SU-DHL-6 (cell line): ENCODE data around the gene TP53BP2.

Experiments
- H2AFZ ChIP-seq: fragments of 200-600 bp; sonication (generic); 2 replicates; pipeline ENCODE4 v1.6.1; 2014; ENCODE audit warnings: low read depth, mild to moderate bottlenecking, moderate library complexity, mixed read lengths, antibody characterized with exemption, low read length; ENCODE audit not compliant: severe bottlenecking
- H3F3A ChIP-seq: fragments of 200-600 bp; shearing (Covaris generic); 2 replicates; pipeline ENCODE4 v1.6.0; 2016; ENCODE audit warnings: antibody characterized with exemption, mild to moderate bottlenecking; ENCODE audit not compliant: insufficient read depth
- H3K27ac ChIP-seq: fragments of 200-600 bp; sonication (generic); 2 replicates; pipeline ENCODE4 v1.5.1; 2016; ENCODE audit warnings: low read depth, mild to moderate bottlenecking, low read length, moderate library complexity, mixed read lengths
- H3K27me3 ChIP-seq: fragments of 200-600 bp; sonication (generic), shearing (Covaris generic); 2 replicates; pipeline ENCODE4 v1.6.0; 2014; ENCODE audit warnings: mild to moderate bottlenecking, low read length
- H3K36me3 ChIP-seq: fragments of 200-600 bp; sonication (generic); 2 replicates; pipeline ENCODE4 v1.6.1; 2014; ENCODE audit warnings: mild to moderate bottlenecking, low read length, mixed read lengths
- H3K4me2 ChIP-seq: fragments of 300-600, 200-600 bp; shearing (Covaris generic), sonication (generic); 2 replicates; pipeline ENCODE4 v1.6.0; 2014; ENCODE audit warnings: low read length, low read depth, mild to moderate bottlenecking; ENCODE audit not compliant: poor library complexity, severe bottlenecking
- H3K4me3 ChIP-seq: fragments of 200-600 bp; sonication (generic); 2 replicates; pipeline ENCODE4 v1.5.1; 2014; ENCODE audit warnings: antibody characterized with exemption, low read length, mild to moderate bottlenecking, mixed read lengths; ENCODE audit not compliant: insufficient read depth, poor library complexity, severe bottlenecking
- H3K79me2 ChIP-seq: fragments of 200-600 bp; sonication (generic); 2 replicates; pipeline ENCODE4 v1.6.1; 2014; ENCODE audit warnings: mild to moderate bottlenecking, low read length, moderate library complexity; ENCODE audit not compliant: insufficient read depth
- H3K9ac ChIP-seq: fragments of 200-600 bp; sonication (generic); 2 replicates; pipeline ENCODE4 v1.7.0; 2014; ENCODE audit warnings: mild to moderate bottlenecking, low read length
- H3K9me2 ChIP-seq: fragments of 200-600 bp; sonication (generic); replicated peaks from 2 replicates; pipeline ENCODE4 v1.6.1; 2014; ENCODE audit warnings: low read length; ENCODE audit not compliant: insufficient read depth
- H3K9me3 ChIP-seq: fragments of 200-600 bp; sonication (generic); 2 replicates; pipeline ENCODE4 v1.6.1; 2014; ENCODE audit warnings: low read length, mixed read lengths; ENCODE audit not compliant: insufficient read depth
- H4K20me1 ChIP-seq: fragments of 200-600 bp; sonication (generic); 2 replicates; pipeline ENCODE4 v1.6.1; 2014; ENCODE audit warnings: low read depth, mild to moderate bottlenecking, antibody characterized with exemption, low read length, moderate library complexity, mixed read lengths
- EZH2phosphoT487 ChIP-seq: fragments of 200-600 bp; sonication (generic), shearing (Covaris generic); conservative IDR thresholded peaks from 2 replicates; pipeline ENCODE4 v1.6.1; 2018; ENCODE audit warnings: mild to moderate bottlenecking, antibody characterized with exemption, low read length, moderate library complexity, mixed read lengths
- TF ChIP-seq, protein P1 (sequence below): fragments of 200-600 bp; sonication (generic); IDR thresholded peaks from one replicate; pipeline ENCODE4 v1.5.1; 2017; ENCODE audit warnings: antibody characterized with exemption, mild to moderate bottlenecking, low read length, moderate library complexity; ENCODE audit not compliant: insufficient read depth, poor library complexity, severe bottlenecking

The TP53BP2 gene

DNA sequence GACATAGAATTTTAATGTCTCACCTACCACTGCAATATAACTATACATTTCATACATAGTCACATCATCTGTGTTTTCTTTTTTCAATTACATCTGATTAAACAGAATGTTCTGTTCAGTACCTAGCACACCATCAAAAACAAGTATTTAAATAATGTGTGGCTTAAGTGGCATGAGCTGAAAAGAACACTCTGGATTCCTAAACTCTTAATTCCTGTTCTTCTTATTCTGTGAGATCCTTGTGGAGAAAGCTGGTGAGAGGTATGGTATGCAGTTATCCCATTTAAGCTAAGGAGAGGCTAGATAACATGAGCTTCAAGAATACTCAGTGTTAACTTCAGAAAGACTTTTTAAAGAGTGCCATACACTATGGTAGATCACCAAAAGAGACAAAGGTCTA is 5.5 kb downstream of the TP53BP2 start:
- Histone ChIP-seq H3K79me2 (peaks cover 30% of the 10 kb centered on the region; the same call in 1 of the 2 replicates), H4K20me1 (peaks cover 32% of the 10 kb centered on the region; the same call in 1 of the 2 replicates), H3K9ac (no peak overlapping the region)

DNA sequence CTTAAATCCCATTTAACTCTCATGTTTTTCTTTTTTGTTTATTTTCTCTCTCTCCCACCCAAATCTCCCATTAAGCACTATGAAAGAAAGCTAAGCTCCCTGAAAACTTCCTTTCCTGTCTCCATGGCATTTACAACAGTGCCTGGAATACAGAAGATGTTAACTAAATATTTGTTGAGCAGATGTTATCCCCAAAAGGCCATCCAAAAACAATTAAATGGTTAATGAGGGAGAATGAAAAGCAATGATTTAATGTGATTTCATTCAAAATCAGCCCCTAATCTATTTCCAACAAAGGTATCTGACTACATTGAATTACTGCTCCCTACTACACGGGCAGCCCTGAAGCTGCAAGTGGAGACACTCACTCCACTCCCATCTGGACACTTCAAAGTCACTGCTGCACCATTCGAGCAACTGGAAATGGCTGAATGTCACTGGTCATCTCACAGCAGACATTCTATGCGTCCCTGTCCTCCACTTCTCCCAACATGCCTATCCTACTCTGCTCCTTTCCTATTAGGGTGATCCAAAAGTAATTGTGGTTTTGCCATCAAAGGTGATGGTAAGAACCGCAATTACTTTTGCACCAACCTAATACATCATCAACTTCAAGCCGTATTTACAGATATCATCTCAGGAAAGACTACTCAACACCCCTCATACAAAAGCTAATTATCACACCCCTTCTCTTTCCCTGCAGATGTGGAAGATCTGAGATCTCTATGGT is 7.5 kb downstream of the TP53BP2 start:
- Histone ChIP-seq H4K20me1 (peaks cover 42% of the 10 kb centered on the region; the same call in 1 of the 2 replicates), H3K27ac (no peak overlapping the region), H2AFZ (no peak overlapping the region), H3K9ac (no peak overlapping the region), H3K79me2 (peaks cover 17% of the 10 kb centered on the region; the same call in 1 of the 2 replicates), H3K4me2 (no peak overlapping the region), H3K27me3 (no peaks in the 10 kb centered on the region), H3K9me3 (no peaks in the 10 kb centered on the region), H3K4me3 (no peak overlapping the region), H3K36me3 (no peaks in the 10 kb centered on the region), H3F3A (no peaks in the 10 kb centered on the region), H3K9me2 (no peaks in the 10 kb centered on the region)
- TF ChIP-seq, protein P1, sequence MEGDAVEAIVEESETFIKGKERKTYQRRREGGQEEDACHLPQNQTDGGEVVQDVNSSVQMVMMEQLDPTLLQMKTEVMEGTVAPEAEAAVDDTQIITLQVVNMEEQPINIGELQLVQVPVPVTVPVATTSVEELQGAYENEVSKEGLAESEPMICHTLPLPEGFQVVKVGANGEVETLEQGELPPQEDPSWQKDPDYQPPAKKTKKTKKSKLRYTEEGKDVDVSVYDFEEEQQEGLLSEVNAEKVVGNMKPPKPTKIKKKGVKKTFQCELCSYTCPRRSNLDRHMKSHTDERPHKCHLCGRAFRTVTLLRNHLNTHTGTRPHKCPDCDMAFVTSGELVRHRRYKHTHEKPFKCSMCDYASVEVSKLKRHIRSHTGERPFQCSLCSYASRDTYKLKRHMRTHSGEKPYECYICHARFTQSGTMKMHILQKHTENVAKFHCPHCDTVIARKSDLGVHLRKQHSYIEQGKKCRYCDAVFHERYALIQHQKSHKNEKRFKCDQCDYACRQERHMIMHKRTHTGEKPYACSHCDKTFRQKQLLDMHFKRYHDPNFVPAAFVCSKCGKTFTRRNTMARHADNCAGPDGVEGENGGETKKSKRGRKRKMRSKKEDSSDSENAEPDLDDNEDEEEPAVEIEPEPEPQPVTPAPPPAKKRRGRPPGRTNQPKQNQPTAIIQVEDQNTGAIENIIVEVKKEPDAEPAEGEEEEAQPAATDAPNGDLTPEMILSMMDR, result no peak
- no peak for TF ChIP-seq EZH2phosphoT487

More for the DNA sequence above, 5.5 kb downstream of the TP53BP2 start:
- TF ChIP-seq, protein P1, result no peak
- no peak for TF ChIP-seq EZH2phosphoT487
- no peaks in the 10 kb centered on the region for H3K27me3 ChIP-seq
- no peaks in the 10 kb centered on the region for H3K9me3 ChIP-seq
- H2AFZ ChIP-seq, result no peak overlapping the region
- H3K27ac ChIP-seq, result no peak overlapping the region
- H3K4me3 ChIP-seq, result no peak overlapping the region
- no peaks in the 10 kb centered on the region for H3K36me3 ChIP-seq
- H3K4me2 ChIP-seq, result no peak overlapping the region
- no peaks in the 10 kb centered on the region for H3K9me2 ChIP-seq
- H3F3A ChIP-seq, result 0 out of 2 replicates have a peak, but pooled peaks cover 5% of the 10 kb centered on the region

DNA sequence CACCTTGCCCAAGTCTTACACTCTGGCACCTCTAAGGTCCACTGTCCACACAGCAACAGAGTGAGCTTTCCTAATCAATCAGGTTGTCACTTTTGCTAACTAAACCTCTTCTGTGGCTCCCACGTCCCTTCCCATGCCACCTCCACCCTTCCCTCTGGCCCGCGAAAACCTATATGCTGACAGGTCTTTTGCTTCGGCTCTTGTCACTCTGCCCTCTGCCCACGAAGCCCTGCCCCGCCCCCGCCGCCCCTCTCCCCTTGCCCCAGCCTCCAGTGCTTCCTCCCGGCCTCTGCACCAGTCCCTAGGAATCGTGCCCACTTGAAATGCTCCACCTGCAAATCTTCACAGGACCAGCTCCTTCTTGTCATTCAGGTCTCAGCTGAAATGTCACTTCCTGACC is 8.1 kb downstream of the TP53BP2 start:
- H4K20me1 ChIP-seq, result peaks cover 39% of the 10 kb centered on the region; the same call in 1 of the 2 replicates
- H3F3A ChIP-seq, result no peaks in the 10 kb centered on the region
- peaks cover 21% of the 10 kb centered on the region; the same call in 1 of the 2 replicates for H3K79me2 ChIP-seq
- no peaks in the 10 kb centered on the region for H3K36me3 ChIP-seq
- no peaks in the 10 kb centered on the region for H3K27me3 ChIP-seq
- H2AFZ ChIP-seq, result no peak overlapping the region
- no peaks in the 10 kb centered on the region for H3K9me2 ChIP-seq
- no peak overlapping the region for H3K9ac ChIP-seq
- TF ChIP-seq EZH2phosphoT487, result no peak
- TF ChIP-seq, protein P1, result no peak
- H3K27ac ChIP-seq, result no peak overlapping the region
- H3K4me3 ChIP-seq, result no peak overlapping the region
- H3K4me2 ChIP-seq, result no peak overlapping the region
- no peaks in the 10 kb centered on the region for H3K9me3 ChIP-seq
